GM10847 (cell line): ENCODE measurements around the gene PHACTR2.

Experiments
- POLR2A ChIP-seq: IDR thresholded peaks from 2 replicates; pipeline ENCODE4 v1.6.1; 2011; ENCODE audit not compliant: insufficient read length; ENCODE audit errors: extremely low read depth

Gene PHACTR2

DNA sequence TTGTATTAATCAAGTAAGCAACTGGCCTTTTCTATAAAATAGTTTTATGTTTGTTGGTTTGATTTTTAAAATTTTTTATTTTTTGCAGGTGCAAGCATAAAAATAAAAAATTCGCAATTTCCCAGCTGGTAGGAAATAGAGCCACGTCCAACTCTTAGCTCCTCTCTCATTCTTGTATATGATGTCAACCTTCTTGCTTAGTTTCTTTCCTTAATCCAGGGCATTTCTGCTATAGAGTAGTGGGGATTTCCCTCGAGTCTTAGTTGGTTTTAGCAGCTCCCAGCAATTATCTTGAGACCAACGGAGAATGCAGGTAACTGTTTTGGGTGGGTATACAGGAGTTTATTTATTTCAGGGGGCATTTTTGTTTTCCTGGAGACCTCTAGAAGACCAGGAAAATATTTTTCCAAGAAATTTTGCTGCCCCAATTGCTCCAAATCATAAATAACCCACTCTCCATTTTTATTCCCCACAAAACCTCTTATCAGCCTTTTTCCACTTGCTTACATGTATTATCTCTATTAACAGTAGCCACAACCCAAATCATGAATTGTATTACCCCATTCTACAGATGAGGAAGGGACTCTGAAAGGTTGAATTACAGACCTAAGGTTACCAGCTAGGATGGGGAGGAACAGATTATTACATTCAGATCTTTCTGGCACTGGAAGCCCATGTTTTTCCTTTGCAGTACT, 18.4 kb downstream of the PHACTR2 start:
- no peak for TF ChIP-seq POLR2A

DNA sequence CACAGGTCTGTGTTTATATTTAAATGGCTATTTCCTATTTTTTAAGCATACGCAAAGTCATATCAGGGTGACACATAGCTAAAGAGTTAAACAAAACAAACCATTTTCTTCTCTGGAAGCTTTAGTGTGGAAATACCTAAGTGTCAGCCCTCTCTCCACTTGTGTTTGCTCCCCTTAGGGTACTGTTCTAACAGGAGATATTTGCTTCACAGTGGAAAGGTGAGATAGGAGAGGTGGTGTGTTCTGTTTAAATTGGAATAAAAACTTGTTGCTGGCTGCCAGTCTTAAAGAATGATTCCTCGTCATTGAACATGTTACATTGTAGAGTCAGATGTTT, 18.9 kb downstream of the PHACTR2 start:
- TF ChIP-seq POLR2A: no peak

DNA sequence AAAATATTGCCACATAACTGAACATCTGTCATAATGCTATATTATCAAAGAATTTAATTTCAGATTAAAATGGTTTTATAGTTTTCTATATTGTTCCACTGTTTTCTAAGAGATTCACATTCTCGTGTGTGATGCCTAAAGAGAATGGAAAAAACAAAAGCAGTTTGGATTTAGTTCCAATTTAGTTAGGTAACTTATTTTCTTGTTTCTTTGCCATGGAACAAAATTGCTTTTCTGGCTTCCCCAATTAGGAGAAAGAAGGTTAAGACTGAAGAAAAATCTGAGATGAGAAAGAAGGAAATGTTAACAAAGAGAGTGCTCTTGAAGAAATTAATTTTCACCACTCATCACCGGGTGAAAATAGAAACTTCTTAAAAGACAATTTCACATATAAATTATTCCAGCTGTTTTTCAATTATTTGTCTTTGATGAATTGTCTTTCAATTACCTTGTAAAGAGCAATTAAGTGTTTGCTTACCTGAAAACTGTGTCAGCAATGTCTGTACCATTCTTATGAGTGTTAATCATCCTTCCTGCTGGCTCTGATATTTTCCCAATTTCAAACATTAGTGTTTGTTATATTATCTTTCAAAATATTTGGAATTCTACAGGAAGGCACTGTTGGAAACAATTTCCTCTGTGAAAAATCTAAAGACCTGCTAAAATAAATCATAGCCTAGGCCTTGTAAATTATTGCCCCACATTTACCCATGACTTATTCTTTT, 19.5 kb downstream of the PHACTR2 start:
- no peak for TF ChIP-seq POLR2A

DNA sequence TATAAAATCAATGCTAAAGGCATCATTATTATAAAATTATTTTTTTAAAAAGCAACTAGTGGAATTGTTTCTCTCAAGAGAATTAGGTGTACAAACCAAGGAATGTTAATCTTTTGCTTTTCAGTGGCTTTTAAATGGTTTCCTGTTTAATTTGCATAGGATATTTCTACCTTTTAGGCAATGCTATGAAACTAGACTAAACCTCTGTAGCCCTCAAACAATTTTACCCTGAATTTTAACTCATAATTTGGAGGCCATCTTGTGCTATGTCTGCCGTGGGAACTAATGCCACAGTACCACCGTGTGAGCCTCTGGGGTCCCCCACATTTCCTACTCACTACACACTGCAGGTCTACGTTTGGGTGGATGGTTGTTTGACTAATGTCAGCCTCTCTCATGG, 20.6 kb downstream of the PHACTR2 start:
- TF ChIP-seq POLR2A: no peak

DNA sequence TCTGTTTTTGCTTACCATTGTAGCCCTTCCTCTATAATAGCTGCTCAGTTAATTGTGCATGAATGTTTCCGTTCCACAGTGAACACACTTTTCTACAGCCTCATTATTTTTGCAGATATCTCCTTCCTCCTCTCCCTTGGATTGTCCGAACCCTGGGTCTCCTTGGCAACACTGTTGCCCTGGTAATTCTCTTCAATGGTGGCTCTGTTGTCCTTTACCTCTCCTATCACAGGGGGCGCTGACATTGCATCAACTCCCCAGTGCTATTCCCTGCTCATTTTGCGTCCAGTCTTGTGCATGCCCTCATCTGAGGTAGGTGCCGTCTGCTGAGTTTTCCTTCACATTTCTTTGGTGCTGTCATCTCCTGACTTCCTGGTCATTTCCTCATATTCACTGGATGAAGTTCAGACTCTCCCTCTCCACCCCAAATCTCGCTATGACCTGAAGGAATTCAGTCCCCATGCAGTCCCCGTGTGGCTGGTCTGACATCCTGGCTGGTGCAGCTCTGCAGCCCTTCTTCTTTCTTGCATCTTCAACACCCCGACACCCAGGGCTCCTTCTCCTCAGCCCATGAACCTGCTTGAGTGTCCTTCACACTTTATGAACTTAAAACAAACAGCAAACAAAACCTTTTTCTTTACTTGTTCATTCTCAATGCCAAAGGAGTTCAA, 21.1 kb downstream of the PHACTR2 start:
- no peak for TF ChIP-seq POLR2A

DNA sequence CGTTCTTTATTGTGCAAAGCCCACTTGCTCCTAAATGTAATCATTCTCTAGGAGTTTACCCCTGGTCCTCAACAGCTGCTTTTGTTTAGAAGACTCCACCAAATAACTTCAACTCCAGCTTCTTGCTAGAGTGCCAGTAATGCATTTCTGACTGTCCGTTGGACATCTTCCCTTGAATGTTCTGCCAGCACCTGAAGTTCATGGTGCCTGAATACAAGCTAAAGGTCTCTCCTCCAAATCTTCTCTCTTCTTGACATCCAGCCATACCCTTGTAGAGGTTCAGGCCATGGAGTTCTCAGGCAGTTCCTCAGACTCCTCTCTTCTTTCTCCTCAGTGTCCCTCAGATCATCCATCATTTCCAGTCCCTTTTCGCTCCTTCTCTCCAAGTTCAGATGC, 21.7 kb downstream of the PHACTR2 start:
- TF ChIP-seq POLR2A: no peak

DNA sequence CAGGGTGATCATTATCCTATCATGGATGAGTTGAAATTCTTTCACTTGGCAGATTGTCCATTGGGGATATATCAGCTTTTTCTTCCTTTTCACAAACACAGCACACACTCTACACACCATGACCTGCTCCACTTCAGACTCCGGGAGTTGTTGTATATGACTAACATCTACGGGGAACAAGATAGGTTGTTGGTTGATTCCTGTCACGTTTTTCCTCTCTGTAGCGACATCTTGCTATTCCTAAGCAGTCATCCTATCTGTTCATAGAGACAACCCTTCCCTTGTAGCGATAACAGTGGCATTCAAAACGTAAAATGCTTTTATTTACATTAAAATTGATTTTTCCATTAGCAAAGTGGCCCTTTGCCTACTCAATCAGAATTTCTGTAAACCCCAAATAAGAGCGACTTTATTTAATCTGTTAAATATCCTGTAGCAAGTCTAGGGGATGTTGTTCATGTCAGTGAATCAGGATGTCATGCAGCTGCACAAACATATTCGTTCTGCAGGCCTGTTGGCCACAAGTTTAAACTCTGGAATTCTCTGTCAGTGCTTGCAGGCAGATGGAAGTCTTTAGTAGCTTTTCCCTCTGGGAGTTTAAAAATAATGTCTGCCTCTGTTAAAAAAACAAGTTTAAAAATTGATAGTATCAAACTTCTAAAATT, 23.1 kb downstream of the PHACTR2 start:
- TF ChIP-seq POLR2A: no peak

DNA sequence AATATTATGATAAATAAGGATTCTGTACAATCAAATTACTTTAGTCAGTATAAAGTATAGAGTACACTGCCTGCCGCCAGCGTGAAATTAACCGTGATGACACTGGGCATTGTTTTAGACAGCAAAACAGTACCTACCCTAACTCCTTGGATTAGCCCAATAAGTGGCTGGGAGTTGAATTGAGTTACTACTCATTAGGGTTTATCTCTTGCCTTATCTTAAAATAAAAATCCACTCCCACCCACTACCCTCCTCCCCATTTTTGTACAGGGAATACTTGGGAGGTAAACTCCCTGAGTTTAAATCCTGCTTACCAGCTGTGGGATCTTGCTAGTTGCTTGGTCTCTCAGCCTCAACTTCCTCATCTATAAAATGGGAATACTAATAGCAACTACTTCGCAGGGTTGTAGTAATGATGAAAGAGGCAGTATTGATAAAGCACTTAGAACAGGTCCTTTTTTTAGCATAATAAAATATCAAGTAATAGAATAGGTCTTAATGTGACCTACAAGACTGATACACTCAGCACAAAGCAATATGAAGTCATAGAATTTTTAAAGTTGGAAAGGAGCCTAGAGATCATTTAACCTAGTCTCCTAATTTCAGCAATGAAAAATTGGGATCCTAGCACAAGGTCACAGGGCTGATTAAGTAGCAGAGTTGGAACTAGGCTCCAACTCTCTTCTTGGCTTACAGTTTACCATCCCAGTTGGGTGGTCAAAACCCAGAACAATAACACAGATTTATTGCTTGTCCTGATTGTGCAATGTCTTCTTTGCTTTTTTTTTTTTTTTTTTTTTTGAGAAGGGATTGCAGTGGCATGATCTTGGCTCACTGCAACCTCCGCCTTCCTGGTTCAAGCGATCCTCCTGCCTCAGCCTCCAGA, 23.8 kb downstream of the PHACTR2 start:
- no peak for TF ChIP-seq POLR2A

DNA sequence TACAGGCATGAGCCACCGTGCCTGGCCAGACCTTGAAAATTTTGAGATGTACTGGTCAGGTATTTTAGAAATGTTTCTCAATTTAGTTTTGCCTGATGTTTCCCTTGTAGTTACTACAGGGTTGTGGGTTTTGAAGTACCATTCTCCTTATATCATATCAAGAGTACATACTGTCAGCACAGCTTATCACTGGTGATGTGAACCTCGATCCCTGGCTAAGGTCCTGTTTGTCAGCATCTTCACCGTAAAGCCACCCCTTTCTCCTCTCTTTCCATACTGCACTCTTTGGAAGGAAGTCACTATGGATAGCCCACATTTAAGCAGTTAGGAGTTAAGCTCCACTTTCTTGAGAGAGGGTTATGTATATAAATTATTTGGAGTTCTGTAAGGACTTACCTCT, 27.8 kb downstream of the PHACTR2 start:
- TF ChIP-seq POLR2A: no peak

DNA sequence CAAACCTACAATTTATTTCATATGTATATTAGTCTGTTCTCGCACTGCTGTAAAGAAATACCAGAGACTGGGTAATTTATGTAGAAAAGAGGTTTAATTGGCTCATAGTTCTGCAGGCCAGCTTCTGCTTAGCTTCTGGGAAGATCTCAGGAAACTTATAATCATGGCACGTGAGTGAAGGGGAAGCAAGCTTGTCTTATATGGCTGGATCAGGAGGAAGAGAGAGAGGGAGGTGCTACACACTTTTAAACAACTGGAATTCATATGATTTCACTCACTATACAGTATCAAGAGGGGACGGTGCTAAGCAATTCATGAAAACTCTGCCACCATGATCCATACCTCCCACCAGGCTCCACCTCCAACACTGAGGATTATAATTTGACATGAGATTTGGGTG, 29.9 kb downstream of the PHACTR2 start:
- TF ChIP-seq POLR2A: no peak

DNA sequence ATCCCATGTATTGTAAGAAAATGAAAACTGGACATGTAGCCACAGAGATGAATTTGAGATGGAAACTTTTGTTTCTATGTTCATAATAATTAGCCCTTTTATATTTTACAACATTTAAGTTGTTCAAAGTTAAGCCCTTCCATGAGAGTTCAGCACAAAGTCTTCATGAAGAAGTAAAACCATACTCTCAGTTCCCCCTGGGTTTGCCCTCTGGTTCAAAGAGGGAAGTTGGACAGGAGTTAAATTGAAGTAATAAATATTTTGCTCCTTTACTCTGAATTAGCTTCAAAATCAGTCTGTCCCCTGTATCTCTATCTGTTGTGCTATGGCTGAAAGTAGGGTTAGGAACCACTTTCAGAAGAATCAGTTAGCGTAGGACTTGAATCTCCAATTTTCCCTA, 31.1 kb downstream of the PHACTR2 start:
- no peak for TF ChIP-seq POLR2A

DNA sequence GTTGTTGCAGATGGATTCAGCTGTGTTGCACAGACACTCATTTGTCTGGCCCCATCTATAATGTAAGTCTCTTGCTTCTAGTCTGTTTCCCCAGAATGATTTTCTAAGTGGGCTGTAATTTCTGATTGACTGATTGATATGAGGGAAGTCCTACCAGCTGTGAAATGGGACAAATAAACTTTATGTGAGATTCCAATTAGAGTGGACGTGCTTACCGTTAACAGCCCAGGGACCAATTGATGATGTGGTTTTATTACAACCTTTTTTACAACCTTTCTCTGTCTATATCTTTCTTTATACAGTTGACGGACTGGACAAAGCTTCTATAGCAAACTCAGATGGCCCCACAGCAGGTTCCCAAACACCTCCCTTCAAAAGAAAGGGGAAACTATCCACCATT, 33.9 kb downstream of the PHACTR2 start:
- no peak for TF ChIP-seq POLR2A

DNA sequence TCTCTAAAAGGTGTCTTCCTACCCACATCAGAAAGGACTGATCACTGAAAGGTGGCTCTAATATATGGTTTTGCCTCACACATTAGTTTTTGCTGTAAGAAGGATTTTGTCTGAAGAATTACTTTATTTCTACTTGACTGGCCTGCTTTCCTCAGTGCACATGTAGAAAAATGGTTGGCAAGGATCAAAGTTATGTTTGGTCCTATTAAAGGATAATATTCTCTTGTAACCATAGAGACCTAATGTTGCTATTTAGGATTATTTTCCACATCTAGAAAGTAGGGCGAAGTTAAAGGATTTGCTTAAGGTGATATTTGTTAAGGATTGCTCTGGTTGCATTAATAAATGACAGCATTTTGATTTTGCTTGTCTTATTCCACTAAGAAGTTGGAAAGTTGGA, 40.7 kb downstream of the PHACTR2 start:
- TF ChIP-seq POLR2A: no peak

DNA sequence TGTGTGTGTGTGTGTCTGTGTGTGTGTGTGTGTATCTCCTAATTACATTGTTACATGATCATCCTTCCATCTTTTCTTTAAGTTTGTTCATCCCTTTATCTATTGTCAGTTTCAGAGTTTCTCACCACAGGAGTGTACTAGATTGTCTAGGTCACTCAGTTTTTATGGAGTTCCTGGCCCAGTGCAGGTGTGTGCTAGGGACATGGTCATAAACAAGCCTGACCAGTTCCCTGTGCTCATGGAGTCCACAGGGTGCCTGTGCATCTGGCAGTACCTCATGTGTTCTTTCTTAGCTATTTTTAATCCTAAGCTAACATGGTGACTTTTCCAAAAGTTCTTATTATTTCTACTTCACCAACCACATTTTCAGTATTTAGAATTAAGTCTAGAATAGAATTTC, 43.9 kb downstream of the PHACTR2 start:
- no peak for TF ChIP-seq POLR2A

DNA sequence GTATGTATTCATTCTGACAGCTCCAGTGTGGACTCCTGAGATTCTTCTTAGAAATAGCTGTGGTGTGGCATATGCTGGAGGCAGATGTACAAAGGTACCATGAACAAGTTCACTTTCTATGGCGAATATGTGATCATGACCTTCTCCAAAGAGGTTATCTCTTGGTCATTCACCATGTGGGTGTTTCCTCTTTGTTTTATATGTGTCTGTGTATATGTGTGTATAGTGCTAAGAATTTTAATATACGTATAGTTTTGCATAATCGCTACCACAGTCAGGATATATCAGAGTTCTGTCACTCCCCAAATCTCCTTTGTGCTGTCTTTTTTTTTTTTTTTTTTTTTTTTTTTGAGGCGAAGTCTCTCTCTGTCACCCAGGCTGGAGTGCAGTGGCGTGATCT, 47.1 kb downstream of the PHACTR2 start:
- no peak for TF ChIP-seq POLR2A

DNA sequence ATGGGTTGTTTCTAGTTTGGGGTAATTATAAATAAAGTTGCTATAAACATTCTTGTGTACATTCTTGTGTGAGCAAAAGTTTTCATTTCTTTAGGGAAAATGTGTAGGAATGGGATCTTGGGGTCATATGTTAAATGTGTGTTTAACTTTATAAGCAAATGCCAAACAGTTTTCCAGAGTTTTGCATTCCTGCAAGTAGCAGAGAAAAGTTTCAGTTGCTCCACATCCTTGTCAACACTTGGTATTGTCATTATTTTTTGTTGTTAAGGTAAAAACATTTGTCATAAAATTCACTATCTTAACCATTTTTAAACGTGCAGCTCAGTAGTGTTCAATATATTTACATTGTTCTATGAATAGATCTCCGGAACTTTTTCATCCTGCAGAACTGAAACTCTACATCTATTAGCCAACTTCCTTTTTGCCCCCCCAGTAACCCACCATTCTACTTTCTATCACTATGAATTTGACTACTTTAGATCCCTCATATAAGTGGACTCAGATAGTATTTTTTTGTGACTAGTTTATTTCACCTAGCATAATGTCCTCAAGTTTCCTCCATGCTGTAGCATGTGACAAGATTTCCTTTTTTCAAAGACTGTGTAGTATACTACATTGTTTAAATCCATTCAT, 48.4 kb downstream of the PHACTR2 start:
- no peak for TF ChIP-seq POLR2A
